GM13976 (cell line): ENCODE results near the gene EVX1.
A peak's percentile ranks its signal among the peaks of the same experiment; 100 is the strongest.

ENCODE experiments used
- DNase-seq: peaks from one replicate; pipeline ENCODE4 v3.0.0; 2012; ENCODE audit warnings: low spot score
- in situ Hi-C: fragments of 300-500 bp; cut with MboI; formaldehyde crosslinking; loops from one replicate; pipeline ENCODE4 v1.12.0; 2022; ENCODE audit warnings: low sequenced_read_pairs, mixed read lengths, inconsistent platforms; ENCODE audit not compliant: unreplicated experiment
- TF ChIP-seq, protein P1 (sequence below): IDR thresholded peaks from 2 replicates; pipeline ENCODE4 v1.5.1; 2012; ENCODE audit warnings: borderline replicate concordance, mild to moderate bottlenecking; ENCODE audit not compliant: insufficient read depth; ENCODE audit errors: extremely low read depth, missing control alignments, control extremely low read depth

The EVX1 gene

DNA sequence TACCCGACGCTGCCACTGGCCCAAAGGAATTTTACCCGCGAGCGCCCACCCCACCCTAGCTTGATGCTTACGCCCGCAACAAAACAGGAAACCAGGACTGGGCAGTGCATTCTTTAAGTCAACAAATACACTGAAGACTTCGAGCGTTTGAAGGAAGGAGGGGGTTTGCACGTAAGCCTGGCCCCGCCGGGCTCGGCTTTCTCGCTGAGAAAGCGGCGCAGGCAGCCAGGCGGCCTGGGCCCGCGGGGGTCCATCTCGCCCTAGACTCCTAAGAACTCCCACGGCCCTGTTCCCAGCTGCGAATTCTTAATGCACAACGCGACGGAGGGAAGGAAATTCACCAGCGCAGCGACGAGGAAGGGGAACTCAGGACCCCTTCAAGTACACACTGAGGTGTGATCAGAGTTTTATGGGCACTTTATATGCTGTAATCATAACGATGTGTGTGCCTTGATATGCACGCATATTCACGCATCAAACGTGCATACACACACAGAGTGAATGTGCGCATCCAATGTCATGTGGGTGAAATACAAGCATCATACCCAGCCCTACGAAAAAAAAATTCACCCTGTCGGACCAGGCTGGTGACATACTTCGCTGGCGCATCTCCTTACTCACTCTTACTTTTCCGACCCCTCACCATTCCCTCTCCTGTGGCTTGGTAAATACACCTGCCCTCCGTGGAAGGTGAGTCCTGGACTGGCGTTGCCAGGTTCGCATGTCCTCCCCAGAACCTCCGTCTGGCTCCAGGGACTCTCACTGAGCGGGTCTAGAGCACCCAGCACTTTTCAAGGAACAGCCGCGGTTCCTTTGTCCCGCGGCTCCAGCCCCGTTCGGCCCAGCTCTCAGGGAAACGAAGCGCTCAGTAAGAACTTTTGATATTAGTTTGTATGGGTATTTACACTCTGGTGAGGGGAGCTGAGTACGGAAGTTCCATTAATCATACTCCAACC lies 37.0 kb upstream of the EVX1 start:
- DNase-seq = no peak
- in situ Hi-C loops = loop anchor here (10.0 to 25.0 kb wide), 2 partner anchors 379 to 582 kb away; no protein-coding TSS in a partner anchor
- TF ChIP-seq, protein P1, sequence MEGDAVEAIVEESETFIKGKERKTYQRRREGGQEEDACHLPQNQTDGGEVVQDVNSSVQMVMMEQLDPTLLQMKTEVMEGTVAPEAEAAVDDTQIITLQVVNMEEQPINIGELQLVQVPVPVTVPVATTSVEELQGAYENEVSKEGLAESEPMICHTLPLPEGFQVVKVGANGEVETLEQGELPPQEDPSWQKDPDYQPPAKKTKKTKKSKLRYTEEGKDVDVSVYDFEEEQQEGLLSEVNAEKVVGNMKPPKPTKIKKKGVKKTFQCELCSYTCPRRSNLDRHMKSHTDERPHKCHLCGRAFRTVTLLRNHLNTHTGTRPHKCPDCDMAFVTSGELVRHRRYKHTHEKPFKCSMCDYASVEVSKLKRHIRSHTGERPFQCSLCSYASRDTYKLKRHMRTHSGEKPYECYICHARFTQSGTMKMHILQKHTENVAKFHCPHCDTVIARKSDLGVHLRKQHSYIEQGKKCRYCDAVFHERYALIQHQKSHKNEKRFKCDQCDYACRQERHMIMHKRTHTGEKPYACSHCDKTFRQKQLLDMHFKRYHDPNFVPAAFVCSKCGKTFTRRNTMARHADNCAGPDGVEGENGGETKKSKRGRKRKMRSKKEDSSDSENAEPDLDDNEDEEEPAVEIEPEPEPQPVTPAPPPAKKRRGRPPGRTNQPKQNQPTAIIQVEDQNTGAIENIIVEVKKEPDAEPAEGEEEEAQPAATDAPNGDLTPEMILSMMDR = no peak

DNA sequence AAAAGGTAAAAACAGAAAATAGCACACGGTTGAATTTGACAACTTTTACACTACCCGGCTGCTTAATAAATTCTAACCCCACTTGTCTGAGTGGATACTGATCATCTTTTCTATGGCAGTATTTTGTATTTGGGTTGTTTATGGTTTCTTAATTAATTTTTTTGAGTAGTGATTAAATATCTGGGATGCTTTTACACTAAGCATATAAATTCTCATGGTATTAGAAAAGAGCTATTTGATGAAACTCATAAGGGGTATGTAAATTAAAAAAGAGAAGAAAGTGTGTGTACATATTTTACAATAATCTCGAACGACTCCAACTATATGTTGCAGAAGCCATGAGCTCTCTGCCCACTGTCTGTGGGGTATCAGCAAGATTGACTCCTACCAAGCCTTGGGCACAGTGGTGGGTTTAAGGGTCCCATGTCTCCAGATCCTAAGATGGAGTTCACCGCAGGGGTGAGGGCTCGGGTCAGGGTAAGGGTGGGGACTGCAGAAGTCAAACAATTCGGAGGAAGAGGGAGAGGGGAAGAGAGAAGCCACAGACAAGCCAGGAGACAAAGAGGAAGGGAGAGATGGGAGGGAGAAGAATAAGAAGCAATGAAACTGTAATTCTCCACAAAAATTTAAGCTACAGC lies 35.1 kb upstream of the EVX1 start:
- no peak for DNase-seq
- TF ChIP-seq, protein P1 = no peak
- in situ Hi-C loops = loop anchor here (10.0 to 25.0 kb wide), 2 partner anchors 377 to 580 kb away; no protein-coding TSS in a partner anchor

DNA sequence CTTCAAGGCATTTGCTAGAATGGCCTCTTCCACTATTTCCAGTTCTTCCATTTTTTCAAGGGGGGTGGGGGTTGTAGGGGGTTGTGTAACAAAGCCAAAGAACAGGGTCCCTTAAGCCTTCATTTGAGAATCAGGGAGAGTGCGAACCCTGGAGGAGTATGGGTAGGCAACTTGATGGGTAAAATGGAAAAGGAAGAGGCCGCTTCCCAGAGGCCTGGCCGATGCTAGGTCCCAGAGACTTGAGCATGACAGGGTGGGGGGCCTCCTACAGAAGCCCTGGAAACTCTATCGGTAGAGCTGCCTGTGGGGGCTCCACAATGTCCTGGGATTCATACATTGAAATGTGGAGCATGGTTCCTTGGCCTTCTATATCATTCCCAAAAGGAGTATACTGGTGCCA lies 33.6 kb upstream of the EVX1 start:
- DNase-seq = no peak
- TF ChIP-seq, protein P1 = no peak
- in situ Hi-C loops = loop anchor here (10.0 to 25.0 kb wide), 2 partner anchors 376 to 578 kb away; no protein-coding TSS in a partner anchor

DNA sequence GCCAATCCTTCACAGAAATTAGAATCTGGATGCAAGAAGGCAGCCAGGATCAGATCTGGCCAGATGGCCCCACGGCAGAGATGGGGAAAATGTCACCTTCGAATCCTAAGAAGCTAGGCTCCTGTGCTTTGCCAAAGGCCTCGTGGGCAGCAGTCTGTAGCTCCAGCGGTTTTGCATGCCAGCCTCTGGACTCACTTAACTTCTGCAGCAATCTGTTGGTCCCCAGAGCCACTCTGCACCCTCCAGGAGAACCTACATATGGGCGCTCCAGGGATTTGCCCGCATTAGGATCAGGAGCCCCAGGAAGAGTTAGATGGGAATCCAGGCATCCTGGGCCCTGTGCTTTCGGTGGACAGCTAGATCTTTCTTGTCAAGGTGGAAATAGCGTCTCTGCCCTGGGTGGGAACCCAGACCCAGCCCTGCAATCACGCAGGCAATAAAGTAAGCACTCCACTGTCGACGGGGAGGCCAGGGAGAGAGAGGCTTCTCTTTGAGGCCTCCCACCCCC lies 32.6 kb upstream of the EVX1 start:
- no peak for DNase-seq
- in situ Hi-C loops = loop anchor here (10.0 to 25.0 kb wide), 2 partner anchors 375 to 577 kb away; no protein-coding TSS in a partner anchor
- TF ChIP-seq, protein P1 = no peak

DNA sequence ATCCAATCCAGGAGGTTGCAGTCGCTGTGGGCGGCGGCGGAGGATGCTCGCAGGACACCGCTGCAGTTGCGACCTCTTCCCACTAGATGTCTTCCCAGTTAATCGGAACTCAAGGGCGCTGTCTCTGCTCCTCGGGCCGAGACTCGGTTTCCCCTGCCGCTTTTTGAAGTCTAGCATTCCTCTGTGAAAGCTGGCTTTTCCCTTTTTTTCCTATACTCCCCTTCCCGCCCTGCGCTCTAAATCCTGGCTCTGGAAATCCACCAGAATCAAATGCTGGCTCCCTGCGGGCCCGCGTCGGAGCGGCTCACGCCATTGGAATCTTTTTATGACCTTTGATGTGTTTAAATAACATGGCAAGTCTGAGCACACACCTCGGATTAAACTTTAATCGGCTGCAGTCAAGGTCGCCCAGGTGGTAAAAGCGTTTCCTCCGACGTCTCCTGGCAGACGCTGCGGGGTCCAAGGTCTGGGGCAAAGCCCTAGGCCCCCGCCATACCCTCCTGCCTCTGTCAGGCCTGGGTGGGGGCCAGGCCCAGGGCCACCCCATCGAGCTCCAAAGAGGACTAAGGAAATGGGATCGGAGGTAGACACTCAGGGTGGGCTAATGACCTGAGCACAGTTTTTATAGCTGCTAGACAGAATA lies 32.0 kb upstream of the EVX1 start:
- TF ChIP-seq, protein P1 = peak; percentile 75
- peak; percentile 79 for DNase-seq
- in situ Hi-C loops = loop anchor here (25.0 kb wide), 1 partner anchor 577 kb away; no protein-coding TSS in a partner anchor

DNA sequence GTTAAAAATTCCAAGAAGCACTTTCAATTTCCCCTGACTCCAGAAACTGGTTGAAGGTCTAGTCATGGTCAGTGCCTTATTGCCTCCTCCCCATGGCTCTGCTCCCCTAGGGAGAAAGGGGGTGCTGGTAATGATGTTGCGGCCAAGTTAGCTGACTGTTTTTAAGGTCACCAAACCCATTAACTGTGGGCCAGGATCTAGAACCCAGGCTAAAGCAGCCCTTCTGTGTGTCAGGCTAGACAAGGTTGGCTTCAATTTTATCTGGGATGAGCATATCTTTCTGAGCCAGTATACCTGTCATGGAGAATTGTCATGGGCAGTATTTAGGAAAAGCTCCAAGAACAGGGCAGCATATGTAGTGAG lies 31.5 kb upstream of the EVX1 start:
- TF ChIP-seq, protein P1 = no peak
- DNase-seq = no peak
- in situ Hi-C loops = loop anchor here (25.0 kb wide), 1 partner anchor 576 kb away; no protein-coding TSS in a partner anchor
